Stimulated activated CD4-positive, alpha-beta T cell treated with anti-CD3 and anti-CD28 coated beads, Interleukin-4, amount 100 ng/mL, for 24 hours (primary cell): ENCODE measurements around the gene TRDMT1.

ENCODE experiments used
- DNase-seq: peaks from one replicate; pipeline ENCODE4 v3.0.0-alpha.2; 2020

Gene TRDMT1

GRCh38 chr10:17171141-17171641 is 30.3 kb downstream of the TRDMT1 start:
- DNase-seq: no peak

DNA sequence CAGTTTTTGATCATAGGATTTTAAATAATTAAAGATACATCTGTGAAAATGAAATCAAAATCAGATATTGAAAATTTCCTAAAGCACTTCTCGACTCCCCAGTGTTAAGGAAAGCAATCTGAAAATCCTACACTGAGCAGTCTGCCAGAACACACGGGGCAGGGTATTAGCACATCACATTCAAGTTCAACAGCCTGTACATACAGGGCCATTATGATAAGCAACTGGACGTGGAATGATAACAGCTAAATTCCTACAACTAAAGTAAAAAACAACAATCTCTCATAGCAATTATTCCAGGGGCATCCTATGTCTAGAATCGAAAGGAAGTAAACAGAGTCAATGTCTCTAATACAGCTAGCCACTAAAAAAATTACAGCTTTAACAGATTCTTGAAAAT is 31.7 kb downstream of the TRDMT1 start:
- DNase-seq: no peak

DNA sequence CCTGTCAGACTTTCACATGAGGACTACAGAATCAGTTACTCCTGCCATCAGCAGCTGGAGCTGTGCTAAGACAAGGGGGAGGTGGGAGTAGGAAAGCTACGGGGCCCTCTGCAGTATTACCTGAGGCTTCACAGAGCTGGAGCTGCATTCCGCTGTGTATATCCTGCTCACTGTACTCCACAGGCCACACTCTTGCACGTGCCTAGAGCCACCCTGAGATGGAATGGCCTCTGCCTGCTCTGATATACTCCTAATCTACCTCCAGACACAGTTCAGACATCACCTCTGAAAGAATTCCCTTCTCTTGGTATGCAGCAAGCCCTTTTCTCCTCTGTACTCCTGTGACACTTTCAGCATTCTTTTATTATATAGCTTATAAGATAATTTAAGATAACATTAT is 34.8 kb downstream of the TRDMT1 start:
- DNase-seq: no peak

GRCh38 chr10:17162828-17163227 is 38.6 kb downstream of the TRDMT1 start:
- DNase-seq: no peak

DNA sequence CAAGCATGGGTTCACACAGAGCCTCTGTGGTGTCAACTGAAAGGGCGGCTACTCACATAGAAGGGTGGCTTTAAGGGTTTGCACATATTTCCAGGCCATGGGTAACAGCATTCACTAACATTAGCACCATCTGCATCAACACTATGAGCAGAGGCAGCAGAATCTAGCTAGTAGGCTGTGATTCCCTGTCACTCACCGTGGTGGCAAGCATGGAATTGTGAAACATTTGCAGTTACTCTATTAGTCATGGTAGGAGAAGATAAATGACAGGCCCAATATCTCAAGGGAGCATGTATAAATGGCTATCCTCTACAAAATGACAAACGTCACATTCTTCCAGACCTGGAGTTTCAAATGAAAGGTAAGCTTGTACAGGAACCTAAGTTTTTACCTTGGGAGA is 39.7 kb downstream of the TRDMT1 start:
- no peak for DNase-seq

DNA sequence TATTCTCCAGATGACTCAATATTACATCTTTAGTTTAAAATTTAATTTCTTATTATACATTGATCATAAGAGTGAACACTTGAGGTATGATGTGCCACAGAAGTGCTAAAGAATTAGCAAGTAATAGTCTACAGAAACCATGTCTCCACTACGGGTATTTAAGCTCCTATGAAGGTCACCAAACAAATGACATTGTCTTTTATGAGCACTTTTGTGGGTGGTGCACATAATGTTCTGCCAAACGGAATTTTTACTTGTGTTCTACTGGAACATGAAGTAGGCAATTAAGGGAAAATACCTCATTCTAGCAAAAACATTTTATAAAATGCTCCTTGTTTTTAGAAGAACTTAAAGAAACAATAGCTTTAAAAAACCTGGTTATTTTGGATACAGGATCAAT is 44.4 kb downstream of the TRDMT1 start:
- DNase-seq: no peak

- DNase-seq: no peak
Measured at GRCh38 chr10:17155826-17156225, 45.6 kb downstream of the TRDMT1 start.

- DNase-seq: no peak
Measured at GRCh38 chr10:17154116-17154515, 47.4 kb downstream of the TRDMT1 start.

GRCh38 chr10:17153321-17153720 is 48.2 kb downstream of the TRDMT1 start:
- no peak for DNase-seq

- no peak for DNase-seq
Measured at GRCh38 chr10:17151716-17152115, 49.8 kb downstream of the TRDMT1 start.

DNA sequence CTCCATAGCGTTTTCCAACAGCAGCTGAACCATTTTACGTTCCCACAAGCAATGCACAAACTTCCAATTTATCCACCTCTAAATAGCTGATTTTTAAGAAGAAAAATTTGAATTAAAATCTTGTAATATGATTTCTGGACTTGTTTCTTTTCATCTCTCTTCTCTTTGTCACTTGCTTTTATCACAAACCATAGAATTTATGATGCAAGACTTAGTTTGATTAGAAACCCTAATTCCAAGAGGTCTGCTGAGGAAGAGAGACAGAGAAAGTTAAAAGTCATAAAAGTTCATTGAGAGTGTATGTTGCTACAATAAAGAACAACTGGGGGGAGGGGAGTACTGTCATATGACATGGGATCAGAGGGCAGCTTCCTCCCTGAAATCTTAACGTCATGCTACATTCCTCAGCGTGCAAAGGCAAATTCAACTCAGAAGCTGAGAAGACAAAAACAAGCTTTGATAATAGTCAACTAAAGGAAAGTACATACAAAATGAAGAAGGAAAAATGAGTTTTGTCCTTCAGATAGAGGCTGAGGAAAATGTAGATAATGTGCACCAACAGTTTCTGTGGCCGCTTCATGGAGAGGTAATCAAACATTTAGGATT is 53.5 kb downstream of the TRDMT1 start:
- no peak for DNase-seq

GRCh38 chr10:17146892-17147291 is 54.6 kb downstream of the TRDMT1 start:
- no peak for DNase-seq

GRCh38 chr10:17145239-17145638 is 56.2 kb downstream of the TRDMT1 start:
- no peak for DNase-seq

DNA sequence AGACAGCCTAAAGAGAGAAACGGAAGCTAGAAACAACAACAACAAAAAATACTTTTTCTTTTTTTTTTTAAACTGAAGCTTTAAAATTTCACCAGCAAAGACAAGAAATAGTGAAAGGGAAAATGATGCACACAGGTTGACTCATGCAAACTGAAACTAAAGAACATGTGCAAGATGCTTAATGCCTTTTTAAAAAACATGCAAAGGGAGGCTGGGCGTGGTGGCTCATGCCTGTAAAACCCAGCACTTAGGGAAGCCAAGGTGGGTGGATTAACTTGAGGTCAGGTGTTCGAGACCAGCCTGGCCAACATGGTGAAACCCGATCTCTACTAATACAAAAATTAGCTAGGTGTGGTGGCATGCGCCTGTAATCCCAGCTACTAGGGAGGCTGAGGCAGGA is 56.7 kb downstream of the TRDMT1 start:
- DNase-seq: peak; percentile 74

DNA sequence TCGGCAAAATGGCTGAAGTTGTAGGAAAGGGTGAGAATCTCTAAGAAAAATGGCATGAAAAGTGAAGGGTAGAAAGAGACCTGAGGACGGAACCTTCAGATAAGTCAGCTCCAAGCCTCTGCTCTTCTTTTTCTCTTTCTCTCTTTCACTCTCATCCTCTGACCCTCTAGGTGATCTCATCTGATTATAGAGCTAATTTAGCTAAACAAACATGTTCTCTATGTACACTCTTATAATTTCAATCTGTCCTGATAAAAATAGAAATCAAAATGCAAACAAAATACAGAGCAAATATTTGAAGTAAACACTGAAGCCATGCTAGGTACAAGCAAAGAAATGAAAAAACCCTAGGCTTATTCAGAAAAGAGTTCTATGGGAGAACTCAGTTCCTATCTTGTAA is 57.4 kb downstream of the TRDMT1 start:
- DNase-seq: no peak

DNA sequence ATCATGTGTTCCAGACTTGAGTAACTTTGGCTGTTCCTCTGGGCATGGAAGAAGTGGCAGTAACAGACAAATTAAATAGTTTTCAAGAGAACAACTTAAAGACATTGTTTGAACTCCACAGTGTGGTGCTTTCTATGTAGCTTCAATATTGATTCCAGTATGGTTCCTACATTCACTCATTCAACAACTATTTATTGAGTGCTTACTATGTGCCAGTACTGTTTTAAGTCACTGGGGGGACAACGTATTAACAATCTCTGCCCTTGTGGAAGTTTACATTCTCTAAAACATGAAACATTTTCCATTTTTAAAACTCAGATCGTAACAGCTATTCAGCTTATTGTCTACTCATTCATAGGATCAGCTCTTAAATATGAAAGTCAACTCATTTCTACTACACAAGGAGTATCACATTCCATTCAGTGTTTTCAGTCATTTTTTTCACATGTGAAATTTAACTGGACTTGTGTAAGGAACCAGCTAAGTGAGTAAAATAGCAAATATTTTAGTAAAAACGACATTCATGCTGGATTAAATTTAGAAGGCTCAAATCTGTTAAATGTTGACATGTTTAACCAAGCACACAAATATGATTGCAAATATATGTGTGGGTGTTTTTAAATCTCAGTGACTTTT is 58.3 kb downstream of the TRDMT1 start:
- no peak for DNase-seq

DNA sequence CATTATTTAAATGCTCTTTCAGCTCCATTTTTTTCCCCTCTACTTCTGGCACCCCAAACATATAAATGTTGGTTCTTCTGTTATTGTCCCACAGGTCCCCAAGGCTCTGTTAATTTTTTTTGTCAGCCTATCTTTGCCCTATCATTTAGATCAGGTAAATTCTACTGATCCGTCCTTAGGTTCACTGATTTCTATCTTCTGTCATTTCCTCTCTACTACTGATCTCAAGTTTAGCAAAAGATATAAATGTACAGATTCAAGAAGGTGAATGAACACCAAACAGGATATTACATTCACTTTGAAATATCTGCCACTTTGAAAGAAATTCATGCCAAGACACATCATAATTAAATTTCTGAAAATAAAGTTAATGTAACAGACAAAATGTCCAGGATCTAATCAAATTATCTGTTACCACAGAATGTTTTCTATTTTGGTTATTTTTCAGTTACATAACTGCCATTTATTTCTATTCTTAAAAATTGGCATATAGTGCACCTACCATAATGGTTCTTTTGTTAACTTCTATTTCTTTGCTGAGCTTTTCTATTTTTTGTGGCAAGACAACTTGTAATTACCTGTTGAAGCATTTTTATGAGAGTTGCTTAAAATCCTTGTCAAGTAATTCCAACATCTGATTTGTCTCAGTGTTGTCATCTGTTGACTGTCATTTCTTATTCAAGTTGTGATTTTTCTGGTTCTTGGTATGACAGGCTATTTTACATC is 59.8 kb downstream of the TRDMT1 start:
- DNase-seq: no peak

GRCh38 chr10:17140386-17140761 is 61.1 kb downstream of the TRDMT1 start:
- DNase-seq: no peak

GRCh38 chr10:17138460-17139042 is 62.9 kb downstream of the TRDMT1 start:
- no peak for DNase-seq

GRCh38 chr10:17134737-17135260 is 66.7 kb downstream of the TRDMT1 start:
- no peak for DNase-seq

GRCh38 chr10:17134282-17134681 is 67.2 kb downstream of the TRDMT1 start:
- DNase-seq: no peak

- DNase-seq: no peak
Measured at GRCh38 chr10:17129741-17130140, 71.7 kb downstream of the TRDMT1 start, which contains the start of gene CUBN. CUBN (minus strand) TSS chr10:17129811; CDS start chr10:17129765, 46 bp downstream.

DNA sequence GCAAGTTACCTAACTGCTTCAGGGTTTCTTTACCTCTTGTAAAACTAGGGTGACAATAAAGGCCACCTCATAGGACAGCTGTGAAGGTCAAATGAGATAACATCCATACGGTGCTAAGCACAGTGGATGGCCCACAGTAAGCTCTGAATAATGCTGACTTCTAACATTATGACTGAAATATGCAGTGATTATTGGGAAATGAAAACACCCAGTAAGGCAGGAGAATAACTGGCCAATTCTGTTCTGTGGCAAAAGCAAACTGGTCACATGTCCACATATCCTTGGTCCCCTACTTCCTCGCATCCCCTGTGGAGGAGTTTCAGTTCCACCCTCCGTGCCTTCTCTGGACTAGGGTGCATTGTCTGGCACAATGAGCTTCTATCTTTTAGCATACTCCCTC is 73.2 kb downstream of the TRDMT1 start:
- DNase-seq: no peak

DNA sequence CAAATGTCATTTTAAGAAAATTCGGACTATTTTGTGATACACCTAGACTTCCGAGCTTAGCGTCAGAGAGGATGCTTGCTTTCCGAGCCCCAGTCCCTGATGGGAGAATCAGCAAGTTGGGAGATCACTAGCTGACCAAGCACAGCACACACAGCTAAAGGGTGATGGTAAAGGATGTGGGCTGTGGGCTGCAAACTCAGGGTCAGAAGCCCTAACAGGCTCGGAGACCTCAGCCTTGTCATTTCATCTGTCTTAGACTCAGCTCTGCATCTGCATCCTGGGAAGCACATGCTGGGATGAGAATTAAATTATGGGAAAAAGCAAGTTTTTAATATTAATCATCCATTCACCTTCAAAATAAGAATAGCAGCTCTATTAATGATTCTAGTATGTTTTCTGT is 75.1 kb downstream of the TRDMT1 start:
- DNase-seq: no peak
